ENCODE data around the gene FOXG1.

- TF ChIP-seq HDAC2 (IDR thresholded peaks at IDR 0.05) (no peak), EP300 (IDR thresholded peaks at IDR 0.05) (no peak), CHD4 (IDR thresholded peaks at IDR 0.05; ENCODE audit: borderline replicate concordance) (no peak), CEBPB (IDR thresholded peaks at IDR 0.05) (no peak), SMC3 (IDR thresholded peaks at IDR 0.05) (no peak), ESRRA (IDR thresholded peaks at IDR 0.05; ENCODE audit: borderline replicate concordance, low read length) (no peak), POLR2A (IDR thresholded peaks at IDR 0.05; ENCODE audit: low read length) (no peak), MAZ (IDR thresholded peaks at IDR 0.05; ENCODE audit: borderline replicate concordance, low read depth, low read length) (no peak), CTCF (IDR thresholded peaks at IDR 0.05) (no peak)
These were observed 14.5 kb downstream of the FOXG1 start for GRCh38 chr14:28780843-28781820.
